Stimulated activated naive B cell treated with anti-CD40 and anti-IgM and Interleukin-4, amounts not matched to agents 10 μg/mL and 1 μg/mL and 100 μg/mL, for 72 hours (primary cell): ENCODE results near the gene ELOVL6.
"Not testable (repeated sequence)": the region's sequence is repeated elsewhere in the genome, so short reads cannot be mapped to it uniquely, and the experiment has no call there.

ENCODE experiments used
- ATAC-seq, 2 donors: fragments of 150-1000 bp; cut with Tn5 transposase; replicated peaks; 2 replicates each; pipeline ENCODE4 v1.10.0; 2021; ENCODE audit warnings: moderate library complexity in 1 of 2
- DNase-seq: peaks from one replicate; pipeline ENCODE4 v3.0.0; 2021
- H3K27ac Mint-ChIP-seq: one replicate; pipeline ENCODE4 v1.8.0; 2022; ENCODE audit warnings: mild to moderate bottlenecking, mixed read lengths
- H3K27me3 Mint-ChIP-seq, 2 donors: one replicate each; pipeline ENCODE4 v1.8.0; 2022; ENCODE audit warnings: mixed read lengths in 2 of 2
- H3K36me3 Mint-ChIP-seq, 2 donors: one replicate each; pipeline ENCODE4 v1.8.0; 2022; ENCODE audit warnings: mixed read lengths in 2 of 2, mild to moderate bottlenecking in 1 of 2
- H3K4me1 Mint-ChIP-seq, 2 donors: one replicate each; pipeline ENCODE4 v1.8.0; 2022; ENCODE audit warnings: mixed read lengths in 2 of 2, mild to moderate bottlenecking in 1 of 2
- H3K4me3 Mint-ChIP-seq, 2 donors: one replicate each; pipeline ENCODE4 v1.8.0; 2022; ENCODE audit warnings: mild to moderate bottlenecking in 2 of 2, mixed read lengths in 2 of 2, moderate library complexity in 1 of 2
- H3K9me3 Mint-ChIP-seq, 2 donors: one replicate each; pipeline ENCODE4 v1.8.0; 2022; ENCODE audit warnings: mixed read lengths in 2 of 2, mild to moderate bottlenecking in 1 of 2

The ELOVL6 gene

DNA sequence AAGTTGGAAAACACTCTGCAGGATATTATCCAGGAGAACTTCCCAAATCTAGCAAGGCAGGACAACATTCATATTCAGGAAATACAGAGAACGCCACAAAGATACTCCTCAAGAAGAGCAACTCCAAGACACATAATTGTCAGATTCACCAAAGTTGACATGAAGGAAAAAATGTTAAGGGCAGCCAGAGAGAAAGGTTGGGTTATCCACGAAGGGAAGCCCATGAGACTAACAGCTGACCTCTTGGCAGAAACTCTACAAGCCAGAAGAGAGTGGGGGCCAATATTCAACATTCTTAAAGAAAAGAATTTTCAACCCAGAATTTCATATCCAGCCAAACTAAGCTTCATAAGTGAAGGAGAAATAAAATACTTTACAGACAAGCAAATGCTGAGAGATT is 120.3 kb downstream of the ELOVL6 start:
- not testable (repeated sequence) for H3K27me3 Mint-ChIP-seq, H3K4me1 Mint-ChIP-seq, DNase-seq

DNA sequence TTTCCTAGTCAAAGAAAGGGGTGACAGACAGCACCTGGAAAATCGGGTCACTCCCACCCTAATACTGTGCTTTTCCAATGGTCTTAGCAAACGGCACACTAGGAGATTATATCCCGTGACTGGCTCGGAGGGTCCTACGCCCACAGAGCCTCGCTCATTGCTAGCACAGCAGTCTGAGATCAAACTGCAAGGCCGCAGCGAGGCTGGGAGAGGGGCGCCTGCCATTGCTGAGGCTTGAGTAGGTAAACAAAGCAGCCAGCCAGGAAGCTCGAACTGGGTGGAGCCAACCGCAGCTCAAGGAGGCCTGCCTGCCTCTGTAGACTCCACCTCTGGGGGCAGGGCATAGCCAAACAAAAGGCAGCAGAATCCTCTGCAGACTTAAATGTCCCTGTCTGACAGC is 121.6 kb downstream of the ELOVL6 start:
- not testable (repeated sequence) for H3K4me3 Mint-ChIP-seq, H3K9me3 Mint-ChIP-seq, H3K27ac Mint-ChIP-seq, ATAC-seq, H3K27me3 Mint-ChIP-seq, H3K4me1 Mint-ChIP-seq, DNase-seq, H3K36me3 Mint-ChIP-seq

More for the DNA sequence above, 120.3 kb downstream of the ELOVL6 start:
- H3K9me3 Mint-ChIP-seq, H3K27ac Mint-ChIP-seq, H3K36me3 Mint-ChIP-seq, H3K4me3 Mint-ChIP-seq, ATAC-seq: not testable (repeated sequence)

DNA sequence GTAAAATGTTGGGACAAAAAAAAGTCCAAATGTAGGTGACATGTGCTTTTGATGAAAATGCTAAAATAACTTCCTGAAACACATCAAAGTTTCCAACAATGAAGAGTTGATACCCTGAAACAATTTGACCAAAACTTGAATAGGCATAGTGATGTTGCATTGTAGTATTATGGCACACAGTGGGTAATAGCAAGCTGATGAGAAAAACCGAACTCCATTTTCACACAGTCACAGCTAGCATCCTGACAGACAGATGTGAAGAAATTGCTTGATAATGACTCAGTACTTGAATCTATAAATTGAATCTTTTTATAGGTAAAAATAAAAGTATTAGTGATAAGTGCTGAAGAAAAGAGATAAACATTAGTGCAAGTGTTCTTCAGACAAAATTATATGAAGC is 122.5 kb downstream of the ELOVL6 start:
- ATAC-seq: no peak
- Mint-ChIP-seq H3K27ac (no peak overlapping the region), H3K36me3 (no peaks in the 10 kb centered on the region), H3K27me3 (no peaks in the 10 kb centered on the region), H3K4me3 (no peak overlapping the region), H3K4me1 (no peaks in the 10 kb centered on the region), H3K9me3 (peaks cover 0 to 4% of the 10 kb centered on the region in 2 donors)
- no peak for DNase-seq

DNA sequence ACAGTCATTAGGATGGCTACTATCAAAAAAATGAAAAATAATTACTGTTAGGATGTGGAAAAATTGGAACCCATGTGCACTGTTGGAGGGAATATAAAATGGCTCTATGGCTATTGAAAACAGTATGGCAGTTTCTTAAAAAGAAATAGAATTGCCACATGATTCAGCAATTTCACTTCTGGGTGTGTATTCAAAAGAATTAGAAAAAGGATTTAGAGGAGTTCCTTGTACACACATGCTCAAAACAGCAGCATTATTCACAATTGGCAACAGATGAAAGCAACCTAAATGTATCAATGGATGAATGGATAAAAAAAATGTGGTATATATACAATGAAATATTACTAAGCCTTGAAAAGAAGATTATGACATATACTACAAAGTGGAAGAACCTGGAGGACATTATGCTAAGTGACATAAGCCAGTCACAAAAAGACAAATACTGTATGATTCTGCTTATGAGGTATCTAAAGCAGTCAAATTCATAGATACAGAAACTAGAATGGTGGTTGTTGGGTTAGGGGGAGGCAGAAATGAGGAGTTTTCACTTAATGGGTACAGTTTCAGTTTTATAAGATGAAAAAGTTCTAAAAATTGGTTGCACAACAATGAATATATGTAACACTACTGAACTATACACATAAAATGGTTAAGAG is 123.2 kb downstream of the ELOVL6 start:
- H3K9me3 Mint-ChIP-seq: peaks cover 0 to 4% of the 10 kb centered on the region in 2 donors
- H3K4me1 Mint-ChIP-seq: no peaks in the 10 kb centered on the region
- no peak overlapping the region for H3K27ac Mint-ChIP-seq
- no peak overlapping the region for H3K4me3 Mint-ChIP-seq
- ATAC-seq (no peak), DNase-seq (no peak)
- H3K36me3 Mint-ChIP-seq: no peaks in the 10 kb centered on the region
- no peaks in the 10 kb centered on the region for H3K27me3 Mint-ChIP-seq

DNA sequence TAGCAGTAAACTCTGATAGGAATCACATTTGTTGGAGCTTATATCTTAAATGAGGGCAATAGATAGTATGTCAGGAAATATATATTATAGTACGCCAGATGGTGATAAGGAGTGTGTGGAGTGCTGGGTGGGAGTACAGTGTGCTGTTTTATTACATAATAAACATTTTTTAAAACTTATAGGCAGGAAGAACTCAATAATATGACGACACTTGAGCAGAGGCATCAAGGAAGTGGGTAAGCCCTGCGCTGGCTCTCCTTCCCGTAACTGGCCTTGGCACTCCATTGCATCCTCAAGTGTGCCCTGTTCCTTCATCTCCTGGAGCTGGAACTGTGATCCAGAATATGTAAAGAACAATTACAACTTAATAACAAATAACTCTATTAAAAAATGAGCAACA is 123.8 kb downstream of the ELOVL6 start:
- H3K27ac Mint-ChIP-seq: no peak overlapping the region
- H3K9me3 Mint-ChIP-seq: peaks cover 0 to 3% of the 10 kb centered on the region in 2 donors
- no peaks in the 10 kb centered on the region for H3K27me3 Mint-ChIP-seq
- no peaks in the 10 kb centered on the region for H3K4me1 Mint-ChIP-seq
- no peak for ATAC-seq
- no peak for DNase-seq
- no peak overlapping the region for H3K4me3 Mint-ChIP-seq
- H3K36me3 Mint-ChIP-seq: no peaks in the 10 kb centered on the region

DNA sequence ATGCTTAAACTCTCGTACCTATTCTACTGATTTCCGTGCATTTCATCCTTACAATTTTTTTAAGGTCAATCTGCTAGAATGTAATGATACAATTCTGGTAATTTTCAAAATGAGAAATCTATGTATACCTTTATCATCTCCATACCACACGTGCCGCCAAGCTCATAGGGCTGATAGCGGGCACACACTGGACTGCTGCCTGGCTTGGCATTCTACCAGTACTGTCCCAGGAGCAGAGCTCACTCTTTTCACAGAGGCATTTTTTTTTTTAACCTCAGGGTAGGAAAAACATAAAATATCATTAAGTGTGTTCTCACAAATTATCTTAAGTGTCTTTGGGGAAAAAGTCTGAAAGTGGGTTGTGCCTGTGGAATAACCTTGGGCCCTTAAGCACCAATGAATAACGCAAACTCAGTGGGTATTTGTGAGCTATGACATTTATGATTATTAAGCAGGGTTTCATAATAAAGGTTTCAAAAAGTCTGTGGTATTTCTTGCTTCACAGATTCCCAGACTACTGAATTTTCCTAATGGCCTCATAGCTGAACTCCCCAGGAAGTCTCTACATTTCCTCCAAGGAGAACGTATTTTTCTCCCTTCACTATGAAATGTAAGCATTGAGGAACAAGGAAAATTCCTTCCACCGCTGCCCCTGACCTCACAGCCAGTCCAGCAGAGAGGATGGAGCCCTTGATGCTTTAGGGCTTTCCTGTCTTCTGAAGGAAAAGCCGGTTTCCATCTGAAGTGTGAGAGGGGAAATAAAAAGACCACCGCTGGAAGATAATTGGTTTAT is 125.2 kb downstream of the ELOVL6 start:
- H3K4me1 Mint-ChIP-seq: no peaks in the 10 kb centered on the region
- no peak for ATAC-seq
- no peak overlapping the region for H3K27ac Mint-ChIP-seq
- no peak for DNase-seq
- no peak overlapping the region for H3K4me3 Mint-ChIP-seq
- H3K36me3 Mint-ChIP-seq: no peaks in the 10 kb centered on the region
- no peaks in the 10 kb centered on the region for H3K27me3 Mint-ChIP-seq
- peaks cover 0 to 1% of the 10 kb centered on the region in 2 donors for H3K9me3 Mint-ChIP-seq

DNA sequence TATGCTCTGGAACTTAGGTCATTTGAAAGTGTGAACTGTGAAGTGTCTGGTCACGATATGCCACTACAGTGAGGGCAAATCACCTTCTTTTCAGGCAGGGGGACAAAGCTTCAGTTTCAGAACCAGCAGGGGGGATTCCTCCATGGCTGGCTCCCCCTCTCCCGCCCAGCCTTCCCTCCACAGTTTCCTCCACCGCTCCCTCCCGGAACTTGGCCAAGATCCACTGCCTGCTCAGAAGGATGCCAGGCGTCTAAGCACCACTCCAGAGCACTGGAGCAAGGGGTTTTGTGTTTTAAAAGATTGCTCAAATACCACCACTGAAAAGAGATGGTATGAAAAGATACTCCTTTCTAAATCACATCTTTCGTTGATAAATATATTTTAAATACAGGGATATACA is 126.9 kb downstream of the ELOVL6 start:
- no peak for ATAC-seq
- H3K9me3 Mint-ChIP-seq: peaks cover 0 to 1% of the 10 kb centered on the region in 2 donors
- no peaks in the 10 kb centered on the region for H3K4me1 Mint-ChIP-seq
- no peak overlapping the region for H3K27ac Mint-ChIP-seq
- H3K36me3 Mint-ChIP-seq: no peaks in the 10 kb centered on the region
- H3K4me3 Mint-ChIP-seq: no peak overlapping the region
- H3K27me3 Mint-ChIP-seq: no peaks in the 10 kb centered on the region
- DNase-seq: no peak

DNA sequence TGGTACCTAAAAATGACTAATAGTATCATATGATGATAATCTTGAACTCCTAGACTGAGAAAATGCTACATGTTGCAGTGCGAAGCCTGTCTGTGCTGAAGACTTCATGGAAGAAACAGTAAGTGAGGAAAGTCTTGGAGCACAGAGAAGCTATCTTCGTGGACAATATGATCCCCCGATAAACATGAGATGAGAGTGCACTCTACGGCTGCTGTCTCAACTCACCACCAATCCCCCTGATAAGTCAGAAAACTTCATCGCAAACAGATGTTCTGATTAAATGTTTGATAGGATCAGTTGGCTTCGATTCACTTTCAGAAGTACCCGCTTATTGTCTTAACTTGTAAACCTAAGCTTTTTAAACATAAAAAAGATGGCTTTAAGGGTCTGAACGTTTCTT is 130.2 kb downstream of the ELOVL6 start:
- H3K4me3 Mint-ChIP-seq: no peak overlapping the region
- DNase-seq (no peak), ATAC-seq (no peak)
- no peaks in the 10 kb centered on the region for H3K9me3 Mint-ChIP-seq
- H3K4me1 Mint-ChIP-seq: no peaks in the 10 kb centered on the region
- no peak overlapping the region for H3K27ac Mint-ChIP-seq
- H3K27me3 Mint-ChIP-seq: no peaks in the 10 kb centered on the region
- no peaks in the 10 kb centered on the region for H3K36me3 Mint-ChIP-seq

DNA sequence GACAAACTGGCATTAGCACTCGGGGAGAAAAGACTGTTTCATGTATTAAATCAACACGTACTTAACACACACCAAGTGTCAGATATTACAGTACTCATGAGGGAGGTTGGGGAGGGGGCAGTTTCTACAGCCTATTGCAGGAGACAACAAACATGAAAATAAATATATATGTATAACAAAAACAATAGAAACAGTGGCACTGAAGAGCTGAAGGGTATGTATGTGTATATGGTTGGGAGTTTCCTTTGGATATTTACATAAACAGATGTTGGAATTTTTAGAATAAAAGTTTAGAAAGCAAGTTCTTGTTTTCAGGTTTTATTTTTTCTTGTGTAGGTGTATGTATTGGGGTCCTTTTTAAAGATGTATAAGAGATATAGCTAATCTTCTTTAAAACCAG is 133.5 kb downstream of the ELOVL6 start:
- no peak for DNase-seq
- ATAC-seq: no peak
- no peaks in the 10 kb centered on the region for H3K27me3 Mint-ChIP-seq
- H3K36me3 Mint-ChIP-seq: no peaks in the 10 kb centered on the region
- H3K9me3 Mint-ChIP-seq: no peaks in the 10 kb centered on the region
- no peak overlapping the region for H3K4me3 Mint-ChIP-seq
- H3K27ac Mint-ChIP-seq: no peak overlapping the region
- H3K4me1 Mint-ChIP-seq: peaks cover 6% of the 10 kb centered on the region in 2 donors

DNA sequence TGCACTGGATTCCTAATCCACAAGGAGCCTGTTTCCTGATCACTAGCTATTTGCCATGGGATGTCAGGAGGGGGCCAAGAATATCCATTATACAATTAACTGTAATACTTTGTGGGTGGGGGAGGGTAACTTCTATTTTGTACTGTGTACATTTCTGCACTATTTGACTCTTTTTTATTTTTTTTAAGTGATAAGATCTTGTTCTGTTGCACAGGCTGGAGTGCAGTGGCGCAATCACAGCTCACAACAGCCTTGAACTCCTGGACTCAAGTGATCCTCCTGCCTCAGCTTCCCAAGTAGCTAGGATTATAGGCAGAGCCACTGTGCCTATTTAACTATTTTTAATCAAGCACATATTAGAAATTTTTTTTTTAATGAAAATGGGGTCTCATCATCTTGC is 134.1 kb downstream of the ELOVL6 start:
- no peak overlapping the region for H3K27ac Mint-ChIP-seq
- DNase-seq (no peak), ATAC-seq (no peak)
- H3K4me1 Mint-ChIP-seq: peaks cover 8 to 12% of the 10 kb centered on the region in 2 donors
- no peaks in the 10 kb centered on the region for H3K36me3 Mint-ChIP-seq
- no peaks in the 10 kb centered on the region for H3K27me3 Mint-ChIP-seq
- H3K4me3 Mint-ChIP-seq: no peak overlapping the region
- no peaks in the 10 kb centered on the region for H3K9me3 Mint-ChIP-seq

DNA sequence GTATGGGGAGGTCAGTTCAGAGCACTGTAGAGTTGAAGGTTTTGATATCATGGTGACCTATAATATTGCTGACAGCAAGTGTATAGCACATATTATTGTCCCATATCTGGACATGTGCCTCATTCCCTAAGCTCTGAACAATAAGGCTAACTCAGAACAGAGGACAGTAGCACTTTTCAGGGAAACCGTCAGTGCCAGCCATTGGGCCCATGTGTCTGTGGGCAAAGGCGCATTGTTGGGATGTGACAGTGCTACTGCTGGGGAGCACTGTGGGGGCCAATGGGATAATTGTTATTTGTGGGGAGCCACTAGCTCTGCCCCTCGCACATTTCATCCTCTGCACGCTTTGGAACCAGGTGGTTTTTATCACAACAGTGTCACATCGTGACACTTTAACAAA is 136.2 kb downstream of the ELOVL6 start:
- Mint-ChIP-seq H3K36me3 (no peaks in the 10 kb centered on the region), H3K27me3 (no peaks in the 10 kb centered on the region), H3K27ac (no peak overlapping the region), H3K4me3 (no peak overlapping the region), H3K4me1 (peaks cover 9 to 14% of the 10 kb centered on the region in 2 donors), H3K9me3 (no peaks in the 10 kb centered on the region)
- ATAC-seq (no peak), DNase-seq (no peak)

DNA sequence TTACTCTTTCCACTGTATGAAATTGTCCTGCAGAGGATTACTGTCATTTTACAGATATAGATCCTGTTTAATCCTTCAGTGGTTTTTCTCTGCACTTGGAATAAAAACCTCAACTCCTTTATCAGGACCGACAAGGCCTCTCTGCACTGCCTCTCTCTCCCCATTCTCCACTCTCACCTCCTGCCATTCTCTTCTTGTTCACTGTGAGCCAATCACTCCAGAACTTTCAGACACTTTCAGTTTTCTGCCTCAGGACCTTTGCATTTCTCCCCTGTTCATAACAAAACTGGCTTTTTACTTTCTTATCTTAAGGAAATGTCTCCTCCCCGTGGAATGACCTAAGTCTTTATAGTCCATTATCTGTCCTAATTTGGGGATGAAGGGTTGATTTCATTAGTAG is 137.3 kb downstream of the ELOVL6 start:
- Mint-ChIP-seq H3K9me3 (no peaks in the 10 kb centered on the region), H3K4me1 (peaks cover 9 to 14% of the 10 kb centered on the region in 2 donors), H3K4me3 (no peak overlapping the region), H3K36me3 (no peaks in the 10 kb centered on the region), H3K27ac (no peak overlapping the region), H3K27me3 (no peaks in the 10 kb centered on the region)
- no peak for ATAC-seq
- no peak for DNase-seq

DNA sequence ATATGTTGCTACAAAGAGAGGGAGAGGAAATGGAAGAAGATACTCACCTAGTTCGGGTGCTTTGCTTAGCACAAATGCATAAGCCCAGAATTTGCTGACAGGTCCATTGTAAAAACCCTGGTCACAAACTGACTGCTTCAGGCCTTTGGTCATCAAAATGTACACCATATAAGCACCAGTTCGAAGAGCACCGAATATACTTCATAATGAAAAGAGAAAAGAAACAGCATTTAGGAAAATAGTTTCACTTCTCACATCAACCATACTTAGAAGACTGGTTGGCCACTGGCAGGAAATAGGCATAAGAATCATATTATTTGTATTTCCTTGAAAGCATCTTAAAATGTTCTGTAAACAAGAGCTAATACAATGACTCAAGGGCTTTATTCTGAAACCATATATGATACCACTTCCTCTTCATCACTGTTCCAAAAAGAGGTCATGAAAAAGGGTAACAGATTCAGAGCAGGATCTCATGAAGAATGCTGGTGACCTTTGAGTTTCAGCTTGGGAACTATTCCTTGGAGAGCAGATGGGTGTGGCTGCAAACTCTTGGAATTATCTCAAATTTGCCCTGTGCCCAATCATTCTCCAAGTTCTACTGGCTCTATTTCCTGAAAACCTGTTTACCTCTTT is 138.7 kb downstream of the ELOVL6 start:
- Mint-ChIP-seq H3K27me3 (no peaks in the 10 kb centered on the region), H3K27ac (no peak overlapping the region), H3K36me3 (no peaks in the 10 kb centered on the region), H3K9me3 (no peaks in the 10 kb centered on the region), H3K4me1 (peaks cover 9 to 14% of the 10 kb centered on the region in 2 donors), H3K4me3 (no peak overlapping the region)
- ATAC-seq (peak; percentile 78 to 80), DNase-seq (no peak)

DNA sequence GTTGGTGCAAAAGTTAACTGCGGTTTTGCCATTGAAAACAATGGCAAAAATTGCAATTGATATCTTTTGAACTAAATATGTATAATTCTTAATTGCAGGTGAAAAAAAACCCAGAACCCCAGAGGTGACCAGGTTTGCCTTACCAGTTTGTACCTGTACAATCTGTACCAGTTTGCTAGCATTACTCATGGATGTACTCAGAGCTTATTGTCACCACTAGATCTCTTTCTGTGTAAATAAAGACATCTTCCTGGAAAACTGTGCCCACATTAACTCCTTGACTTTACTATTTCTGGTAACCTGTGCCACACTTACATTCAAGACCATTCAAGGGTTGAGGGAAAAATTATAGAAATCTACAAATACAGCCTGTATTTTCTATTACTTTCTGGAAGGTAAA is 139.7 kb downstream of the ELOVL6 start:
- no peaks in the 10 kb centered on the region for H3K27me3 Mint-ChIP-seq
- ATAC-seq: no peak

More for the DNA sequence above, 139.7 kb downstream of the ELOVL6 start:
- H3K27ac Mint-ChIP-seq: no peak overlapping the region
- DNase-seq: no peak
- no peaks in the 10 kb centered on the region for H3K36me3 Mint-ChIP-seq
- H3K4me3 Mint-ChIP-seq: no peak overlapping the region
- peaks cover 9 to 14% of the 10 kb centered on the region in 2 donors for H3K4me1 Mint-ChIP-seq
- no peaks in the 10 kb centered on the region for H3K9me3 Mint-ChIP-seq
